Middle frontal gyrus (tissue), 1 donor: Measurements from ENCODE around the gene PLA2G15.
A peak's percentile ranks its signal among the peaks of the same experiment; 100 is the strongest.

ENCODE experiments used
- DNase-seq: peaks from one replicate; pipeline ENCODE4 v3.0.0-alpha.2; 2015; ENCODE audit warnings: low spot score; ENCODE audit errors: extremely low spot score

Gene PLA2G15

DNA sequence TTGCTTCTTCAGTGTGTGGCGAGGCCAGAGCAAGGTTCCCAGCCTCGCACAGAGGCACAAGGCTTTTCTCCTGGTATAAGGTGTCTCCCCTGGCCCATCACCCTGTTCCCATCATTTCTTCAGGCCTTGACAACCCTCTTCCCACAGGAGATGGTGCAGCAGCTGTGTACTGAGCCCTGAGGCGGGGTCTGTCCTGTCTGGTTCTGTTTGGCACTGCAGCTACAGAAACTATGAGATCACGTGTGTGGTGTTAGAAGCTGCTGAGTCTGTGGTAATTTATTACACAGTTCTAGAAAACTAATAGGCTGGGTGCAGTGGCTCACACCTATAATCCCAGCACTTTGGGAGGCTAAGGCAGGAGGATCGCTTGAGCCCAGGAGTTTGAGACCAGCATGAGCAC, 7.2 kb downstream of the PLA2G15 start:
- no peak for DNase-seq

- DNase-seq, result no peak
These were observed 8.5 kb downstream of the PLA2G15 start for GRCh38 chr16:68253721-68254120.

- no peak for DNase-seq
These were observed 10.5 kb downstream of the PLA2G15 start for GRCh38 chr16:68255712-68256111.

DNA sequence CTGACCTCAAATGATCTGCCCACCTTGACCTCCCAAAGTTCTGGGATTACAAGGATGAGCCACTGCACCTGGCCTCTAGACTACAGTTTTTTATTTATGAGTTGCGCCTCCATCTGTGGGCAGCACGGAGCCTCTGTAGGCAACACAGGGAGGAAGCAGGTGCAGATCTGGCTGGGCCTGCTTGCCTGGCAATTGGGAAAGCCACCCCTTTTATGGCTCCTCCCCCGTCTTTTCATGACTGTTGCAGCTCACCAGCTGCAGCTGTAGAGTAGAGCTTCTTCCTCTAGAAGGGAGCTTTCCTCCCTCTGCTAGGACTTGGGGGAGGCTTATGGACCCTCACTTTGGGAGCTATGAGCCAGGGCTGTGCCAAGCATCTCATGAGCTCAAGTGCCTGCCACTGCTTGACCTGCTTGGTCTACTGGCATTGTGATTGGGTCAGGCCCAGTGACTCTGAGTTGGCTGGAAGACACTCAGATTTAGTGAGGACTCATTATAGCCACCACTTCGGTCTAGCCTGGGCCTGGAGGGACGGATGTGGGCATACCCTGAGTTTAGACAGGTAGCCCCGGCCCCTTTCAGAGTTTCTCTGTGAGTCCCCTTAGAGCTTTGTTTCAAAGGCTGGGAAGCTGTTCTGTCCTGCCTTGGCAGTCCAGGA, 12.2 kb downstream of the PLA2G15 start:
- no peak for DNase-seq

DNA sequence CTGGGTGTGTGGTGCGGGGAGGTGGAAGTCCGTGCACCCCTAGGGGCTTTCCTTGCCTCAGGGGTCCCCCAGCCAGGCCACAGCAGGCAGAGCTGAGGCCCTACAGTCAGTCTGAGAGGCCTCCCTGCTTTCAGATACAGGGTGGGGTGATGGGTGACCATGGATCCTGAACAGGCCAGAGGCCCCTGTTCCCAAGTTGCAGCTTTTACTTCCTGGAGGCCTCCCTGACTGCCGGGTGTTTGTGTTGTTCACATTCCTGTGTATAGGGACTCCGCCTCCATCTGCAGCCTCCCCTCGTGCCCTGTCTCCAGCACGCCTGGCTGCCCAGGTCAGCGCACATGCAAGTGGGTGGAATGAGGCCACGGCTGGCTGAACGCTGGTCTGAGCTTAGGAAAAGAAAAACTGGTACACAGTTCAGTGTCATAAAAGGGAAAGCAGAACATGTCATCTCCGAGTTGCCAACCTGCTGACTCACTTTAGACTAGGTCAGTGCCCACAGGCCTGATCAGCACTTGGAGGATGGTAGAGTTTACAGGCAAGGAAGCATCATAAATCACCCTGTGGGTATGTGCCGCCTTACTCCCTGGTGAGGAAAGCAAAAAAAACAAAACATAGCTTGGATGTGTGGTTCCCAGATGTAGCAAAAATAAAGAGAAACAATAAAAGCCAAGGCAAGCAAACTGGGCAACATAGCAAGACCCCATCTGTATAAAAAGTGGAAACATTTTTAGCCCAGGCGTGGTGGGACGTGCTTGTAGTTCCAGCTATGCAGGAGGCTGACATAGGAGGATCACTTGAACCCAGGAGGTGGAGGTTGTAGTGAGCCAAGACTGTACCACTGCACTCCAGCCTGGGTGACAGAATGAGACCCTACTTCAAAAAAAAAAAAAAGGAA, 13.0 kb downstream of the PLA2G15 start:
- no peak for DNase-seq

DNA sequence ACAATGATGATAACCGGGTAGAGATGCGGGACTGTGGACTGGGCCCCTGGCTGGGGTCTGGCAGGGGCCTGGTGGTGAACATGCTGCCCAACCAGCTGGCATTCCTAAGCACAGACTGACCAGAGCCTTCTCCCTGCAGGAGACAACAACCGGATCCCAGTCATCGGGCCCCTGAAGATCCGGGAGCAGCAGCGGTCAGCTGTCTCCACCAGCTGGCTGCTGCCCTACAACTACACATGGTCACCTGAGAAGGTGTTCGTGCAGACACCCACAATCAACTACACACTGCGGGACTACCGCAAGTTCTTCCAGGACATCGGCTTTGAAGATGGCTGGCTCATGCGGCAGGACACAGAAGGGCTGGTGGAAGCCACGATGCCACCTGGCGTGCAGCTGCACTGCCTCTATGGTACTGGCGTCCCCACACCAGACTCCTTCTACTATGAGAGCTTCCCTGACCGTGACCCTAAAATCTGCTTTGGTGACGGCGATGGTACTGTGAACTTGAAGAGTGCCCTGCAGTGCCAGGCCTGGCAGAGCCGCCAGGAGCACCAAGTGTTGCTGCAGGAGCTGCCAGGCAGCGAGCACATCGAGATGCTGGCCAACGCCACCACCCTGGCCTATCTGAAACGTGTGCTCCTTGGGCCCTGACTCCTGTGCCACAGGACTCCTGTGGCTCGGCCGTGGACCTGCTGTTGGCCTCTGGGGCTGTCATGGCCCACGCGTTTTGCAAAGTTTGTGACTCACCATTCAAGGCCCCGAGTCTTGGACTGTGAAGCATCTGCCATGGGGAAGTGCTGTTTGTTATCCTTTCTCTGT, 14.0 kb downstream of the PLA2G15 start:
- DNase-seq, result no peak

DNA sequence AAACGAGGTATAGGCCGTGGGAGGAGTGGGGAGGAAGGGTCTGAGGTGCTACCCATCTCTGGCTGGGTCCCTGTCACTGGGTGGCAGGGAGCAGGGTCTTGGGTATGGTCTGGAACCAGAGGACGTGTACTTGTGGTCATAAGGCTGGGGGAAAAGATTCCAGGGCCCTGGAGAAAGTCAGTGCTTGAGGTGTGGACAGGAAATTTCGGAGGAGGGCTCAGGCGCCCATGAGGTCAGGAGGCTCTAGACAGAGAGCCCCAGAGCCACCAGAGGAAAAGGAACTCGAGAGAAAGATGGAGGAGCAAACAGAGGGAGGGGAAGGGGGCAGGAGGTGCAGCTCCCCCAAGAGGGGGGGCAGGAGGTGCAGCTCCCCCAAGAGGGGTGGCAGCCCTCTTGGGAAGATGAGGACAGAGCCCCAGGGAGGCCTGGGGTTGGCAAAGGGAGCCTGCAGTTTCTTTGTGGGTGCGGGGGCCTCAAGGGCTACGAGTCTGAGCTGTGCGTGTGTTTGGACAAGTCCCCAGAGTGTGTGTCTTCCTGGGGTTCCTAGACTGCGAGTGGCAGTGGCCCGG, 18.5 kb downstream of the PLA2G15 start:
- DNase-seq, result no peak

DNA sequence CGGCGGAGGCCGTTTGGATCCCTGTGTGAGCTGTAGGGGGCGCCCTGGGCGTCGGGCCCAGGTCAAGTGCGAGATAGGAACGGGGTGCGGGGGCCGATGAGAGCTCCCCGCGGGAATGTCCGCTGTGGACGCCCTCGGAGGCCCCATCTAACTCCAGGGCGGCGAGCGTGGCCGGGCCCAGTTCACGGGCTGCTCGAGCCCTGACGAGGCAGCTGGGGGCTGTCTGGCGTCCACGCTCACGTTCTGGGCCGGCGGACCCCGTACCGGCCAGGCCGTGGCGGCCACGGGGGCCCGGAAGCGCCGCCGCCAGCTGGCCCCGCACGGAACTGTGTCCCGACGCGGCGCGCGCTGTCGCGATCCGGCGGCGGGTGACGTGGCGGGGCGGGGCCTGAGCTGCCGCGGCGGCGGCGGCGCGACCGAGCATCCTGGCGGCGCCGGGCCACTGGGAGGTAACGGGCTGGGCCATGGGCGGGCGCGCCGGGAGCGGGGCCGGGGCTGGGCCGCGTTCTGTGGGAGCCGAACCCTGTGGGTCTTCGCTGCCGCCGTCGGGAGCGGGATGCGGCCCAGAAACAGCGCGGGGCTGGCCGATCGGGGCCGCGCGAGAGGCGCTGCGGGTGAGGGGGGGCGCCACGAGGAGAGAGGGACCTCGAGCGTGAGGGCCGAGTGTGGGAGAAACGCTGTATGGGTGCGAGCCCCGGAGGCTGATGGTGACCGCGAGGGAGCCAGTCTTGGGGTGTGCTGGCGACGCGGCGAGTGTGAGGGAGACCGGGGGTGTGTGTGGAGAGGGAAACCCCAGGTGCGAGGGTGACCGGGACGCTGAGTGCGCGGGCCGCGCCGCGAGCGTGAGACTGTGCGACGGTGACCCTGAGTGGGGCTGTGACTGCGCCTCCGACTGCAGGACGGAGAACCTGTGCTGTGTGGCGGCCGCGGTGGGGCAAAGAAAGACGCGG, 19.2 kb downstream of the PLA2G15 start, which contains the start of gene SLC7A6:
SLC7A6 (plus strand) TSS at position 399 of the 950 bp plus-strand sequence. CDS start 10,201 bp downstream, outside the sequence.
- DNase-seq, result peak; percentile 52

GRCh38 chr16:68265078-68265920, 20.1 kb downstream of the PLA2G15 start:
- DNase-seq, result no peak

- DNase-seq, result no peak
These were observed 22.6 kb downstream of the PLA2G15 start for GRCh38 chr16:68267612-68268405.

GRCh38 chr16:68269793-68270192, 24.6 kb downstream of the PLA2G15 start:
- no peak for DNase-seq

- no peak for DNase-seq
These were observed 25.2 kb downstream of the PLA2G15 start for GRCh38 chr16:68270353-68270752.

DNA sequence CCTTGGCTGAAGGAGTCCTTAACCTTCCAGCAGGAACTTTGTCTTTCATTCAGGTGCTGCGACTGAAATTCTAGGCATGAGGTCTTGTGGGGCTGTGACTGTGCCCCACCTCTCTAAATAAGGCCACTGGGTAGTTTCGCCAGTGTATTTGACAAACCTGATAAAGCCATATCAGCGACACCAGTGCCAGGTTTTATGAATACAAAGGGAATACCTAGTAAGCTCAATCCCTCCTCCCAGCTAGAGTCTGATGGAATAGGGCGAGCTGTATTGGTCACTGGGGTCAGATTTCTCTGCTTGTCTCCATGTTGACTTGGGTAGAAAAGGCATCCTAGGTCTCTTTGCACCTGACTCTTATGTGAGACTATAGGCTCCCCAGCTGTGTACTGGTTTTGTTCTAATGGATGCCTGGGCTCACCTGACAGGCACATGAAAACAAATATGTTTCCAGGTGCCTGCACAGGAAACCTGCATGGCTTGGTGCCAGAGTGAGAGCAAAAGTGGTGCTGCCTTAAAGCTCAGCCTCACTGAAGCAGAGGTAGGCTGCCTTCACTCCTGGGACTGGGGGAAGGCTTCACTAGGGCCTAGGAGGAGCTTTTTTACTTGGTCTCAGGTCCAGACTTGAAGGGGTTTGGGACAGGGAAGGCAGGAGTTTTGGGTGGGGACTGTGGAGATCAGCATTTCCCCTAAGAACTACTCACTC, 27.5 kb downstream of the PLA2G15 start:
- DNase-seq, result no peak

- no peak for DNase-seq
These were observed 28.3 kb downstream of the PLA2G15 start for GRCh38 chr16:68273459-68273858.

GRCh38 chr16:68273896-68274295, 28.7 kb downstream of the PLA2G15 start:
- DNase-seq, result no peak

DNA sequence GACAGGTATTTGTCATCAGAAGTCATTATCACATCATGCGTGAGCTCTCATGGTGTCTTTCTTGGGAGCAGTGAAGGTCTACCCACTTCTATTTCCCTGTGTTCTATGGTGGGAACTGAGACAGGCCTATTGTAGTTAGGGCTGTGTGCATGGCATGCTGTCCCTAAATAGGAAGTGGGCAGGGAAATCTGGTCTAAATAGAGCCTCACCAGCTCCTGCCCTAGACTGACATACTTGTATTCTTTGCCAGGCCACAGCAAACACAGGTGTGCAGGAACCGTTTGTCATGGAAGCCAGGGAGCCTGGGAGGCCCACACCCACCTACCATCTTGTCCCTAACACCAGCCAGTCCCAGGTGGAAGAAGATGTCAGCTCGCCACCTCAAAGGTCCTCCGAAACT, 29.3 kb downstream of the PLA2G15 start:
- DNase-seq, result no peak

GRCh38 chr16:68275611-68276191, 30.5 kb downstream of the PLA2G15 start:
- DNase-seq, result no peak

DNA sequence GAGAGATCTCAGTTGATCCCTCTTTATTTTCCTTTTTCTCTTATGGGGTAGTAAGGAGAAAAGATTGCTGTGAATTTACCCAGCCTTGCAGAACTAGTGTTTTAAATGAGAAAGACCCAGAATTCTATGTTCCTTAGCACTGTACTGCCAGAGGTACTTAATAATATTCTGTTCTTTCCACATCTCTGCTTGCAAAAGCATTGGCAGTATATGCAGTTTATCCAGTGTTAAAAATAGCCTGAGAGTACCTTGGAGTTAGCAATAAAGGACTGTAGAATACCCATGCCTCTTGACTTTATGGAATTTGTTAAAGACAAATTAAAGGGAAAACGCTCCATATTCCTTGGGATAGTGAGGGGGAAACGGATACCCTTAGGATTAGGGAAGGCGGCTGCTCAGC, 31.1 kb downstream of the PLA2G15 start:
- no peak for DNase-seq
